HG02970 (cell line): ENCODE data around the gene ANKRD12.

Experiments
- ATAC-seq: cut with Tn5 transposase; IDR thresholded peaks from one replicate; pipeline ENCODE4 v1.9.1; 2021; ENCODE audit warnings: mild to moderate bottlenecking, moderate library complexity, moderate number of reproducible peaks; ENCODE audit not compliant: unreplicated experiment, low FRiP score

The ANKRD12 gene

GRCh38 chr18:9177466-9177865 lies 40.9 kb downstream of the ANKRD12 start:
- no peak for ATAC-seq

- no peak for ATAC-seq
Observed at GRCh38 chr18:9178557-9178956, 42.0 kb downstream of the ANKRD12 start.

- no peak for ATAC-seq
Observed at GRCh38 chr18:9181275-9181674, 44.7 kb downstream of the ANKRD12 start.

GRCh38 chr18:9182852-9183399 lies 46.3 kb downstream of the ANKRD12 start:
- ATAC-seq = no peak

- no peak for ATAC-seq
Observed at GRCh38 chr18:9184998-9185613, 48.5 kb downstream of the ANKRD12 start.

- ATAC-seq = no peak
Observed at GRCh38 chr18:9188359-9189231, 52.0 kb downstream of the ANKRD12 start.

- ATAC-seq = no peak
Observed at GRCh38 chr18:9189491-9189890, 52.9 kb downstream of the ANKRD12 start.

- no peak for ATAC-seq
Observed at GRCh38 chr18:9191658-9192256, 55.2 kb downstream of the ANKRD12 start.

GRCh38 chr18:9193031-9193430 lies 56.5 kb downstream of the ANKRD12 start:
- ATAC-seq = no peak

- no peak for ATAC-seq
Observed at GRCh38 chr18:9196568-9196967, 60.0 kb downstream of the ANKRD12 start.

- ATAC-seq = no peak
Observed at GRCh38 chr18:9199681-9200080, 63.1 kb downstream of the ANKRD12 start.

- ATAC-seq = no peak
Observed at GRCh38 chr18:9201224-9201623, 64.6 kb downstream of the ANKRD12 start.

- no peak for ATAC-seq
Observed at GRCh38 chr18:9204659-9205058, 68.1 kb downstream of the ANKRD12 start.

GRCh38 chr18:9206421-9206820 lies 69.8 kb downstream of the ANKRD12 start:
- ATAC-seq = no peak

GRCh38 chr18:9209279-9209678 lies 72.7 kb downstream of the ANKRD12 start:
- no peak for ATAC-seq

- no peak for ATAC-seq
Observed at GRCh38 chr18:9210966-9211365, 74.4 kb downstream of the ANKRD12 start.

- ATAC-seq = no peak
Observed at GRCh38 chr18:9211955-9212354, 75.4 kb downstream of the ANKRD12 start.

GRCh38 chr18:9215221-9215933 lies 78.8 kb downstream of the ANKRD12 start:
- no peak for ATAC-seq

- ATAC-seq = no peak
Observed at GRCh38 chr18:9216459-9216858, 79.9 kb downstream of the ANKRD12 start.

GRCh38 chr18:9217743-9218451 lies 81.3 kb downstream of the ANKRD12 start:
- no peak for ATAC-seq
